GM21723 (cell line): Measurements from ENCODE around the gene EMB.
"Not testable (repeated sequence)": the region's sequence is repeated elsewhere in the genome, so short reads cannot be mapped to it uniquely, and the experiment has no call there.

Experiments used
- ATAC-seq: cut with Tn5 transposase; IDR thresholded peaks from one replicate; pipeline ENCODE4 v1.9.1; 2021; ENCODE audit warnings: mild to moderate bottlenecking, moderate library complexity; ENCODE audit not compliant: unreplicated experiment

The EMB gene

DNA sequence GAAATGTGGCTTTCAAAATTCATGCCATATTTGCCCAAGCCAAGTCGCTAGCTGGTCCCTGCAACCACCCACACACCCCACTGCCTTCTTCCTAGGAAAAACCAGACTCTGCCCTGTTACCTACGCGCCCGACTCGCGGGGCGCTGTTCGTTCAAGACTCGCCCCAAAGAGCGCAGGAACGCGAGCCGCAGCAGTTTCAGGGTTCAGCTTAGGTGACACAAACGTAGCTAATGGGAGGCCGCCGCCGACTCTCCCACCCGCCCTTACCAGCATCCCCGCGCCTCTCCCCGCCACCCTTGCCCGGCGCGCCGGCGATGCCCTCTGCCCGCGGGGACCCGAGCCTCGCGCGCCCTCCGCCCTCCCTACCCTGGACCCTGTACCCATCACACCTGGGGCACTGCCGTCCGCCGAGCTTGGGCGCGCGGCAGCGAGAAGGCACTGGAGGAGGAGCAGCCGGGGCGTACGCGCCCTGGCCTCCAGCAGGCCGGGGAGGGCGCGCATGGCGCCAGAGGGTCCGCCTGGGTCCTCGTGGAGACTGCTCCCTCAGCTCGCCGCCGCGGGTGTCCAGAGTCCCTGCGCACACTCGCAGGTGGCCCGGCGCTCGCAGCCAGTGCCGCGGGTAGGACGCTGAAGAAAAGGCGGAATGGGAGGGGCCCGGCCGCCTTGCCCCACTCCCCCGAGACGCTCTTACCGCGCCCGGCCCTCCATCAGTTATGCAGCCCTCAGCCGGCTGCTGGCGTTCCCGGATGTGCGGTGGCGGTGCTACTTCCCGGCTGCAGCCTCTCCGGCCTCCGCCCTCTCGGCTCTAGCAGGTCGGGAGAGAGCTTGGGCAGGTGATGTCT is at the start of gene EMB:
TSS of gene EMB (minus strand) at position 638 of the 842 bp plus-strand sequence. CDS start at position 501, 137 bp downstream.
- ATAC-seq = peak; percentile 67

DNA sequence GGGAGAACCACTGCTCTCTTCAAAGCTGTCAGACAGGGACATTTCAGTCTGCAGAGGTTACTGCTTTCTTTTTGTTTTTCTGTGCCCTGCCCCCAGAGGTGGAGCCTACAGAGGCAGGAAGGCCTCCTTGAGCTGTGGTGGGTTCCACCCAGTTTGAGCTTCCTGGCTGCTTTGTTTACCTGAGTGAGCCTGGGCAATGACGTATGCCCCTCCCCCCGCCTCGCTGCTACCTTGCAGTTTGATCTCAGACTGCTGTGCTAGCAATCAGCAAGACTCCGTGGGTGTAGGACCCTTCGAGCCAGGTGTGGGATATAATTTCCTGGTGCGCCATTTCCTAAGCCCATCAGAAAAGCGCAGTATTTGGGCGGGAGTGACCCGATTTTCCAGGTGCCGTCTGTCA is 48.4 kb upstream of the EMB start:
- not testable (repeated sequence) for ATAC-seq

- not testable (repeated sequence) for ATAC-seq
These were observed 37.7 kb upstream of the EMB start for GRCh38 chr5:50478790-50479189.

DNA sequence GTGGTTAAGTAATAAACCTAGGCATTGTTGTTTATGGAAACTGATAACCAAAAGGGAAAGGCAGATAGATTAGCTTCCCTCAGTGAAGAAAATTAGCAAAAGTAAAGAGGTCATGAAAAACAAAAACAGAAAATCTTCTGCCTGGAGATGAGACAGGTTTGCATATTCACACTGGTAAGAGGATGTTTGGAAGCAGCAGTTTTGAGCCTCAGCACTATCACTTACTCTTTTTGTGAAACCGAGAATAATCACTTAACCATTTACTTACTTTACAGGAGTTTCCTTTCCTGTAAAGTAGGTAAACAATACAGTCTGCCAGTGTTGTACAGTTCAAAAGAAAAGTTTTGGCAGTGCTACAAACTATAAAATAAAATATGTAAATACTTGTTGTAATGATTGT is 35.5 kb upstream of the EMB start:
- peak; percentile 99 for ATAC-seq

DNA sequence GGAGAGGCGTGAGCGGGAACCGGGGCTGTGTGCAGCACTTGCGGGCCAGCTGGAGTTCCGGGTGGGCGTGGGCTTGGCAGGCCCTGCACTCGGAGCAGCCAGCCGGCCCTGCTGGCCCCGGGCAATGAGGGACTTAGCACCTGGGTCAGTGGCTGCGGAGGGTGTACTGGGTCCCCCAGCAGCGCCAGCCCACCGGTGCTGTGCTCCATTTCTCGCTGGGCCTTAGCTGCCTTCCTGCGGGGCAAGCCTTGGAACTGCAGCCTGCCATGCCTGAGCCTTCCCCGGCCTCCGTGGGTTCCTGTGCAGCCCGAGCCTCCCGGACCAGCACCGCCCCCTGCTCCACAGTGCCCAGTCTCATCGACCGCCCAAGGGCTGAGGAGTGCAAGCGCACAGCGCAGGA is 23.9 kb upstream of the EMB start:
- not testable (repeated sequence) for ATAC-seq

GRCh38 chr5:50463726-50464125 is 22.6 kb upstream of the EMB start:
- no peak for ATAC-seq

GRCh38 chr5:50463047-50463446 is 22.0 kb upstream of the EMB start:
- no peak for ATAC-seq

- ATAC-seq = not testable (repeated sequence)
These were observed 21.5 kb upstream of the EMB start for GRCh38 chr5:50462579-50462978.

GRCh38 chr5:50458372-50458771 is 17.3 kb upstream of the EMB start:
- ATAC-seq = not testable (repeated sequence)

GRCh38 chr5:50449241-50449640 is 8.2 kb upstream of the EMB start:
- ATAC-seq = not testable (repeated sequence)

DNA sequence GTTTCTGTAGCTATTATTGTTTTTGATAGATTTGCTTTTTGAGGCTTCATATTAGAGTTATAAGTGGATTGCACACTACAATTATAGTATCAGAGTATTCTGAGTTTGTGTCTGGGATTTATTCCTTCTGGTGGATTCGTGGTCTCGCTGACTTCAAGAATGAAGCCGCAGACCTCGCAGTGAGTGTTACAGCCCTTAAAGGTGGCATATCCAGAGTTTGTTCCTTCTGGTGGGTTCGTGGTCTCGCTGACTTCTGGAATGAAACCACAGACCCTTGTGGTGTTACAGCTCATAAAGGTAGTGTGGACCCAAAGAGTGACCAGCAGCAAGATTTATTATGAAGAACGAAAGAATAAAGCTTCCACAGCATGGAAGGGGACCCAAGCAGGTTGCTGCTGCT is 6.9 kb upstream of the EMB start:
- no peak for ATAC-seq

GRCh38 chr5:50447228-50447627 is 6.1 kb upstream of the EMB start:
- ATAC-seq = no peak

DNA sequence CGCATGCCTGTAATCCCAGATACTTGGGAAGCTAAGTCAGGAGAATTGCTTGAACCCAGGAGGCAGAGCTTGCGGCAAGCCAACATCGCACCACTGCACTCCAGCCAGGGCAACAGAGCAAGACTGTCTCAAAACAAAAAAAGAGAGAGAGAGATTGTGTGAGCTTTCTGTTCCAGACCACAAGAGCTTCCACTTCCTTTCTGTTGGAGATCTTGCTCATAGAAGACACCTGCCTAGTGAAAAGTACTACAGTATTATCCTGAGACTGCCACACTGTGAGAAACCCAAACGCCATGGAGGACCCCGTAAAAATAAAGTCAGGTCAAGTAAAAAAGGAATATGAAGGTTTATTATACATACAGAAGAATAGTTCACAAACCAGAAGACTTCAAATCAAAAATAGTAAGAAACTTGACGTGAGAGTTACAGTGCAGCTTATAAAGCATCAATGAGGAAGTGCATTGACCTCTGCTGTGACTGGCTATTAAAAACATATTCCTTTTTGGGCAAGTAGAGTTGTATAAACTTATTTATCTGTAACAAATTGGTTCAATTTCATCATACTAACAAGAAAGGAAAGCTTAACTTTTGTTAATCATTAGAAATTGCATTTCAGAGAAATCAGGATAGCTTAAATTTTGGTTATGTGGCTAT is 4.3 kb upstream of the EMB start:
- ATAC-seq = peak; percentile 77

GRCh38 chr5:50442559-50443539 is 1.8 kb upstream of the EMB start:
- not testable (repeated sequence) for ATAC-seq

DNA sequence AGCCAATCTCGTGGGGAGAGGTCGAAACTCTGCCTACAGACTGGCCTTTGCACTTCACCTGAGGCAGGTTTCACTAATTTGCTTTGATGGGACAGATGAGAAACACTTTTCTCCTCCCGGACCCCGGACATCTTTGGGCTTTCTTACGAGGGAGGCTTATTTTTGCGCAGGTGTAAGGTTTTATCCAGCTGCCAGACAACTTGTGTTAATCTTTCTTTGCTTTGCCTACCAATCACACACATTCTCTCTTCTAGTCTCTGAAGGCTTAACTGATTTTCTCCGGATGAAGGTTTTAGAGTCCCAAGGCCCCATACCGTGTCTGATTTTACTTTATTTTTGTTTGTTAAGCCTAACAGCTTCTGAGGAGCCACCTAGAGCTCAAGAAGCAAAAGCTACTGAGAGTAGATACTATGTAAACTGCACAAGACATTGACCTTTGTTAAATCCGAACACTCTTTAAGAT is 436 bp upstream of the EMB start:
- ATAC-seq = no peak

DNA sequence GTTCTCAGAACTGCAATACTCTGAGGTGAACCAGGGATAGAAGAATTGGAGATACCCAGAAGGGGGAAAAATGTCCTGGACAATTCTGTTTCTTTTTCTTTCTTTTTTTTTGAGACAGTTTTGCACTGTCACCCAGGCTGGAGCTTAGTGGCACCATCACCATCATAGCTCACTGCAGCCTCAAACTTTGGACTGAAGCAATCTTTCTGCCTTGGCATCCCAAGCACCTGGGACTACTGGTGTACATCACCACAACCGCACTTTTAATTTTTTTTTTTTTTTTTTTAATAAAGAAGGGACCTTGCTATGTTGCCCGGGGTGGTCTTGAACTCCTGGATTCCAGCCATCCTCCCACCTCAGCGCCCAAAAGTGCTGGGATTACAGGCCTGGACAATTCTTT is 1.9 kb downstream of the EMB start:
- no peak for ATAC-seq

DNA sequence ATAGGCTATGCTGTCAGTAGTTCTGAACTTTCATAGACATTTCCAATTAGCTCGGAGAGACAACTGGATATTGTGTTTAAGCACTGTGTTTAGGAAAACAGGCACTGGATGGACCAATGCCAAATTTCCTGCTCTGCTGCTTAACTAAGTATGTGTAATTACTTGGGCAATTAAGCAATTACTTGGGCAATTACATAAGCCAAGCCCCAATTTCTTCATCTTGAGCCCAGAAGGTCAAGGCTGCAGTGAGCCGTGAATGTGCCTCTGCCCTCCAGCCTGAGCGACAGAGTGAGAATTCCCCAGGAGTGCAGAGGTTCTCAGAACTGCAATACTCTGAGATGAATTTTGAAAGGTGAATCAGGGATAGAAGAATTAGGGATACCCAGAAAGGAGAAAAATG is 3.0 kb downstream of the EMB start:
- not testable (repeated sequence) for ATAC-seq

DNA sequence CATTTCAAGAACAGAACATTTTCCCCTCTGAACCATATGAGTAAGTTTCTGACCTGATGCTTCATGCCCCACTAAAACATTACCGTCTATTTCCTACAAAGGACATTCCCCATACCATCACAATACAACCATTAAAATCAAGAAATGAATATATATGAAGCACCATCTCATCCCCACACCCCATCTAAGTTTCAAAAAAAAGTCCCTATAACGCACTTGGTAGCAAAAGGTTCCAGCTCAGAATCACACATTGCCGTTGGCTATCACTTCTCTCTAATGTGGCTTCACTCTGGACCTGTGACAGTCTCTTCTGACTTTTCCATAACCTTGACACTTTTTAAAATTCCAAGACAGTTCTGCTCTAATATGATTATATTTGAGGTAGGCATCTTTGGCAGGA is 5.9 kb downstream of the EMB start:
- no peak for ATAC-seq

GRCh38 chr5:50431133-50431904 is 9.8 kb downstream of the EMB start:
- ATAC-seq = not testable (repeated sequence)
